ENCODE measurements around the gene INPP5K. TPM values are rescaled to one million over a fixed set of nuclear protein-coding genes. Genes with fewer than 3 reads are reported as not detected.
"Not testable (repeated sequence)": the region's sequence is repeated elsewhere in the genome, so short reads cannot be mapped to it uniquely, and the experiment has no call there.

The INPP5K gene
- total and polyA plus RNA-seq, 4 experiments from 2014 or later, result 73.6 to 123 (median 80.2) TPM

DNA sequence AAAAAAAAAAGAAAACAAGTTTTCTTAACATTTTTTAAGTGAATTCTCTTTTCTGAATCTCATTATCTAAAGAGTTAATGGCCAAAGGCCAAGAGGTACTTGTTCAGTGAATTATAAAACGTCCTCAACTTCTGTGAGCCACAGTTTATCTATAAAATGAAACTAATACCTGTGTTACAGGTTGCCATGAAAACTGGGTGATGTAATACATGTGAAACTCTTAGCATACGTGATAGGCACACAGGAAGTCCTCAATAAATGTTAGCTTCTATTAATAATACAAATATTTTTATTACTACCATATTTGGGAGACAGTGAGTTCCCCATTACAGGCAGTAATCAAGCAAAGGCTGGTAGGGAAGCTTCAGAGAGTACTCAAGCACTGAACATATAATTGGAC lies 13.5 kb upstream of the INPP5K start:
- CTCF ChIA-PET (ENCODE audit: partially characterized antibody), result no interaction called here

DNA sequence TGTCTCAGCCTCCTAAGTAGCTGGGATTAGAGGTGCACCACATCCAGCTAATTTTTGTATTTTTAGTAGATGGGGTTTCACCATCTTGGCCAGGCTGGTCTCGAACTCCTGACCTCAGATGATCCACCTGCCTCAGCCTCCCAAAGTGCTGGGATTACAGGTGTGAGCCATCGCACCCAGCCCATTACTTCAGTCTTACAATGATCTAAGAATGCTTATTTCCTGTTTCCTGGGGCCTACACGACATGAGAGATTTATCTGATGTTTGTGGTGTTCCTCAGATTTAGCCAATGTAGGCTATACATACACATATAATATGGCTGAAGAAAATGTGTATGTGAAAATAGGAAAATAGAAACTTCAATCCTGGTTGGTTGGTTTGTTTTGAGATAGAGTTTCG lies 10.5 kb upstream of the INPP5K start:
- Mint-ChIP-seq H3K4me1 (peaks cover 13 to 19% (median 16%) of the 10 kb centered on the region in 4 donors), H3K27ac (peak overlapping the region; percentile 86 to 96 (median 90)), H3K36me3 (peaks cover 4 to 23% of the 10 kb centered on the region in 2 donors), H3K4me3 (peak overlapping the region in 3 of 8 donors; percentile 22 to 79 (median 41))
- intact Hi-C loops (cut with micrococcal nuclease); H3K27ac ChIP-seq (ENCODE audit: low read depth, low read length); H3K9me3 Mint-ChIP-seq; H3K4me3 ChIP-seq (ENCODE audit: low read length in 2 of 2); H3K36me3 ChIP-seq (ENCODE audit: insufficient read depth, low read length); H3K27me3 ChIP-seq (ENCODE audit: insufficient read depth, low read length); H3K9me3 ChIP-seq (ENCODE audit: control insufficient read depth in 1 of 2, low read length in 2 of 2); H3K27me3 Mint-ChIP-seq: not testable (repeated sequence)
- ChIA-PET CTCF (ENCODE audit: partially characterized antibody) (interaction anchor here (1.8 kb wide), 1 partner anchor 12 kb away, joined by 7 read pairs; no protein-coding TSS in a partner anchor), POLR2A (ENCODE audit: partially characterized antibody) (interaction anchor here (0.9 to 3.3 kb wide), 2 partner anchors 10 to 71 kb away, joined by 3 to 21 read pairs; partner anchors contain the start of genes CRK and INPP5K)
- peaks cover 18% of the 10 kb centered on the region for H3K4me1 ChIP-seq (ENCODE audit: insufficient read depth, low read length)
- DNase-seq, result peak; percentile 30 to 55 (median 49)

More for the DNA sequence above, 13.5 kb upstream of the INPP5K start:
- no peaks in the 10 kb centered on the region for H3K9me3 ChIP-seq (ENCODE audit: control insufficient read depth in 1 of 2, low read length in 2 of 2)
- peaks cover 18% of the 10 kb centered on the region for H3K4me1 ChIP-seq (ENCODE audit: insufficient read depth, low read length)
- no peak for DNase-seq
- Mint-ChIP-seq H3K27ac (peak overlapping the region in 2 of 7 donors; percentile 8 to 67), H3K9me3 (no peaks in the 10 kb centered on the region), H3K36me3 (peaks cover 11 to 39% of the 10 kb centered on the region in 2 donors), H3K4me1 (peaks cover 13 to 23% (median 17%) of the 10 kb centered on the region in 4 donors), H3K4me3 (no peak overlapping the region), H3K27me3 (peaks cover 0 to 2% of the 10 kb centered on the region in 2 donors)
- intact Hi-C loops (cut with micrococcal nuclease), result no loop called here
- H3K27me3 ChIP-seq (ENCODE audit: insufficient read depth, low read length), result no peaks in the 10 kb centered on the region
- POLR2A ChIA-PET (ENCODE audit: partially characterized antibody), result interaction anchor here (0.9 kb wide), 1 partner anchor 501 kb away, joined by 3 read pairs; no protein-coding TSS in a partner anchor
- H3K4me3 ChIP-seq (ENCODE audit: low read length in 2 of 2), result no peak overlapping the region
- peaks cover 28% of the 10 kb centered on the region for H3K36me3 ChIP-seq (ENCODE audit: insufficient read depth, low read length)
- no peak overlapping the region for H3K27ac ChIP-seq (ENCODE audit: low read depth, low read length)

DNA sequence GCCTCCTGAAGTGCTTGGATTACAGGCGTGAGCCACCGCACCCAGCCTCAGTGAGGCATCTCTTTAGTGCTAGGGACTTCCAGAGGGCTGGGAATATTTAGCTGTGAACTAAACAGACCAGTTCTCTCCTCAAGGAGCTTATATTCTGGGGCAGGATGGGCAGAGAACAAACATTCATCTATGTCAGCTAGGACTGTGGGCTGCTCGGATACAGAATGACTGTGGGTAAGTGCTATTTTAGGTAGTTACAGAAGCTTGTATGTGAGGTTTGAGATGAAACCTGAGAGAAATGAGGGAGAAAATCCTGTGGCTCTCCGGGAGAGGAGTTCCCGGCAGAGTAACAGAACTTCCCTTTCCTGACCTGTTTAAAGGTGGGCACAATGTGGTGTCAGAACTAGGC lies 6.2 kb upstream of the INPP5K start:
- Histone ChIP-seq H3K27ac (ENCODE audit: low read depth, low read length) (no peak overlapping the region), H3K4me3 (ENCODE audit: low read length in 2 of 2) (no peak overlapping the region), H3K27me3 (ENCODE audit: insufficient read depth, low read length) (no peaks in the 10 kb centered on the region), H3K9me3 (ENCODE audit: control insufficient read depth in 1 of 2, low read length in 2 of 2) (no peaks in the 10 kb centered on the region), H3K4me1 (ENCODE audit: insufficient read depth, low read length) (peaks cover 23% of the 10 kb centered on the region), H3K36me3 (ENCODE audit: insufficient read depth, low read length) (no peaks in the 10 kb centered on the region)
- intact Hi-C loops (cut with micrococcal nuclease), result no loop called here
- H3K36me3 Mint-ChIP-seq, result peaks cover 7 to 30% of the 10 kb centered on the region in 2 donors
- peaks cover 14 to 31% (median 22%) of the 10 kb centered on the region in 4 donors for H3K4me1 Mint-ChIP-seq
- H3K4me3 Mint-ChIP-seq, result no peak overlapping the region
- H3K27me3 Mint-ChIP-seq, result peaks cover 0 to 2% of the 10 kb centered on the region in 2 donors
- CTCF ChIA-PET (ENCODE audit: partially characterized antibody), result interaction anchor here (0.8 kb wide), 1 partner anchor 157 kb away, joined by 3 read pairs; no protein-coding TSS in a partner anchor
- POLR2A ChIA-PET (ENCODE audit: partially characterized antibody), result no interaction called here
- no peaks in the 10 kb centered on the region for H3K9me3 Mint-ChIP-seq
- DNase-seq, result no peak
- H3K27ac Mint-ChIP-seq, result no peak overlapping the region

DNA sequence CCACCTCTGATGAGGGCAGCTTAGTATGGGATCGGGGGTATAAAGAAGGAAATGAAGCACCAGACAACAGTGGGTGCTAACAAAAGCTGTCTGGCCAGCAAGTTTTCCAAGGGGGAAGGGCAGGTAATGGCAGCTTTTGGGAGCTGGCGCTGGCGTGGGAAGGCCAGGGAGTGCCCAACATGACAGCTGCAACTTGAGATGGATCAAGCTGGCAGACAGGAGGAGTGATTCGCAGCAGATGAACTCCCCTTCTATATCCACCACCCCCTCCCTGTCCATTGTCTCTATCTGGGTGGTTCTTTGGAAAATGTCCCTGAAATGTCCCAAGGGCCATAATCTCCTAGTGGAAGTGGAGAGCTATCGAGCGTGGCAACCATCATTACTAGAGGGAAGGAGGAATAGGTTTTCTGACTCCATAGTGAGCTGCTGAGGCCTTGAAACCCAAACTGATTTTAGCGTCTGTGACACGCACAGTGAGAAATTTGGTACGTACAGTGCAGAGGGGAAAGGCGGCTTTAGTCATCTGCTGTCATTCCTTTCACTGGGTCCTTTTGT lies 4.8 kb upstream of the INPP5K start:
- Mint-ChIP-seq H3K27me3 (no peaks in the 10 kb centered on the region), H3K27ac (peak overlapping the region in 1 of 7 donors; percentile 38)

DNA sequence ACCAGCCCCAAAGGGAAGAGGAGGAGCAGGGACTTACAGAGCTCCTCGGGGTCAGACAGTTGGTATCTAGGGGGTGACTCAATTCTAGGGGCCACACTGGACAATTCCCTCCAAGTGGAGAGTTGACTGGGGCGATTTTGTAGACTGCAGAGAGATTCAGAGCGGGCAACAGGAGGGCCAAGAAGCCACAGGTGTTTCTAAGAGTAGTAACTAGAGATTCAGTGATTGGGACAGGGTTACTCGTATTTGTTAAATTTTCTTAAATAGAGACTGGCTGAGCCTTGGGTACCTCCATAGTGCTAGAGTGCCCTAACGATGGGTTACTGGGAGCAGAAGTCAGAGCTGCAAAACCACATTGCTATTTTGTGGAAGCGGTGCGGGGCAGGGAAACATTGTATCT lies 3.3 kb upstream of the INPP5K start:
- Mint-ChIP-seq H3K4me1 (peaks cover 9 to 27% (median 18%) of the 10 kb centered on the region in 4 donors), H3K36me3 (peaks cover 7 to 37% of the 10 kb centered on the region in 2 donors), H3K9me3 (no peaks in the 10 kb centered on the region), H3K4me3 (no peak overlapping the region), H3K27ac (peak overlapping the region in 4 of 7 donors; percentile 32 to 59 (median 49)), H3K27me3 (no peaks in the 10 kb centered on the region)
- Histone ChIP-seq H3K36me3 (ENCODE audit: insufficient read depth, low read length) (no peaks in the 10 kb centered on the region), H3K4me1 (ENCODE audit: insufficient read depth, low read length) (peaks cover 17% of the 10 kb centered on the region), H3K27me3 (ENCODE audit: insufficient read depth, low read length) (no peaks in the 10 kb centered on the region), H3K27ac (ENCODE audit: low read depth, low read length) (no peak overlapping the region), H3K4me3 (ENCODE audit: low read length in 2 of 2) (no peak overlapping the region), H3K9me3 (ENCODE audit: control insufficient read depth in 1 of 2, low read length in 2 of 2) (no peaks in the 10 kb centered on the region)
- POLR2A ChIA-PET (ENCODE audit: partially characterized antibody), result interaction anchor here (0.7 to 1.6 kb wide), 2 partner anchors 110 to 145 kb away, joined by 3 to 4 read pairs; no protein-coding TSS in a partner anchor
- DNase-seq, result no peak
- CTCF ChIA-PET (ENCODE audit: partially characterized antibody), result interaction anchor here (1.4 to 2.6 kb wide), 3 partner anchors 13 to 157 kb away, joined by 4 to 11 read pairs (median 7); no protein-coding TSS in a partner anchor
- intact Hi-C loops (cut with micrococcal nuclease), result no loop called here

More for the DNA sequence above, 4.8 kb upstream of the INPP5K start:
- H3K9me3 Mint-ChIP-seq, result no peaks in the 10 kb centered on the region
- Histone ChIP-seq H3K36me3 (ENCODE audit: insufficient read depth, low read length) (no peaks in the 10 kb centered on the region), H3K4me1 (ENCODE audit: insufficient read depth, low read length) (peaks cover 12% of the 10 kb centered on the region), H3K4me3 (ENCODE audit: low read length in 2 of 2) (no peak overlapping the region), H3K27ac (ENCODE audit: low read depth, low read length) (no peak overlapping the region), H3K27me3 (ENCODE audit: insufficient read depth, low read length) (no peaks in the 10 kb centered on the region), H3K9me3 (ENCODE audit: control insufficient read depth in 1 of 2, low read length in 2 of 2) (no peaks in the 10 kb centered on the region)
- peaks cover 7 to 22% (median 14%) of the 10 kb centered on the region in 4 donors for H3K4me1 Mint-ChIP-seq
- peaks cover 7 to 34% of the 10 kb centered on the region in 2 donors for H3K36me3 Mint-ChIP-seq
- H3K4me3 Mint-ChIP-seq, result no peak overlapping the region
- DNase-seq, result no peak
- ChIA-PET CTCF (ENCODE audit: partially characterized antibody) (interaction anchor here (0.6 to 1.9 kb wide), 4 partner anchors 12 to 159 kb away, joined by 3 to 7 read pairs (median 4); no protein-coding TSS in a partner anchor), POLR2A (ENCODE audit: partially characterized antibody) (interaction anchor here (1.6 kb wide), 1 partner anchor 109 kb away, joined by 4 read pairs; no protein-coding TSS in a partner anchor)
- intact Hi-C loops (cut with micrococcal nuclease), result no loop called here

DNA sequence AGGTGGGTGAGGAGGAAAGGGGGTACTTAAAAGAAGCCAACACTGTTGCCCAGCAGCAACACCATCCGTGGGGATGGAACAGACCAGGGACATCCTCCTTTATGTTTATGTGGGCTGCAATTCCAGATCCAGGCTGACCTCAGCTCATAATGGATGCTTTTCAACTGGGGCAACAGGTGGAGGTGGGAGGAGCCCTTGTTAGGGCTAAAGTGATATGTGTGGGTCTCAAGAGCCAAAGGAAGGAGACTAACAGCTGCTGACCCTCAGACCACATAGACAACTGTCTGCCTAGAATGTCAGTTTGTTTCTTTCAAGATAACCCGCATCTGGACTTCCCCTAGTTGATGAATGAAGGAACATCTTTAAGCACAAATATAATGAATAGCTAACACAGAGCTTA lies 2.0 kb upstream of the INPP5K start:
- Histone ChIP-seq H3K4me1 (ENCODE audit: insufficient read depth, low read length) (peaks cover 22% of the 10 kb centered on the region), H3K36me3 (ENCODE audit: insufficient read depth, low read length) (peaks cover 9% of the 10 kb centered on the region), H3K9me3 (ENCODE audit: control insufficient read depth in 1 of 2, low read length in 2 of 2) (no peaks in the 10 kb centered on the region), H3K4me3 (ENCODE audit: low read length in 2 of 2) (no peak overlapping the region), H3K27ac (ENCODE audit: low read depth, low read length) (no peak overlapping the region), H3K27me3 (ENCODE audit: insufficient read depth, low read length) (no peaks in the 10 kb centered on the region)
- Mint-ChIP-seq H3K4me3 (peak overlapping the region in 6 of 8 donors; percentile 15 to 80 (median 42)), H3K36me3 (peaks cover 12 to 45% of the 10 kb centered on the region in 2 donors), H3K27me3 (no peaks in the 10 kb centered on the region), H3K4me1 (peaks cover 15 to 35% (median 25%) of the 10 kb centered on the region in 4 donors), H3K27ac (peak overlapping the region in 6 of 7 donors; percentile 12 to 94 (median 44)), H3K9me3 (no peaks in the 10 kb centered on the region)
- intact Hi-C loops (cut with micrococcal nuclease), result no loop called here
- ChIA-PET POLR2A (ENCODE audit: partially characterized antibody) (interaction anchor here (1.0 to 4.1 kb wide), 4 partner anchors 8 to 119 kb away, joined by 3 to 52 read pairs (median 12); partner anchors contain the start of genes CRK and YWHAE), CTCF (ENCODE audit: partially characterized antibody) (interaction anchor here (1.6 to 2.6 kb wide), 2 partner anchors 14 to 153 kb away, joined by 5 to 11 read pairs; no protein-coding TSS in a partner anchor)
- DNase-seq, result no peak
